SK-N-SH (cell line): ENCODE measurements around the gene C18orf32. TPM values are rescaled to one million over a fixed set of nuclear protein-coding genes. Genes with fewer than 3 reads are reported as not detected.

Experiments
- CTCF ChIA-PET: fragments of 300-600, 350-600 bp; formaldehyde crosslinking; extraction: SDS; loops from one replicate; lab custom pipeline; 2021; lab: Yijun Ruan, JAX
- POLR2A ChIA-PET: fragments of 350-600 bp; sonication (Branson Sonifier 250); formaldehyde crosslinking; extraction: SDS; loops from one replicate; lab custom pipeline; 2020; ENCODE audit warnings: antibody characterized with exemption, inconsistent platforms; lab: Yijun Ruan, JAX
- DNase-seq: peaks from one replicate; pipeline ENCODE4 v3.0.0; 2012
- H2AFZ ChIP-seq: fragments of 200-600 bp; sonication (generic); 2 replicates; pipeline ENCODE4 v1.8.1; 2016; ENCODE audit warnings: antibody characterized with exemption, mild to moderate bottlenecking, low read depth
- H3F3A ChIP-seq: fragments of 200-600 bp; sonication (generic); replicated peaks from 2 replicates; pipeline ENCODE3; 2016; ENCODE audit warnings: antibody characterized with exemption, mild to moderate bottlenecking; ENCODE audit not compliant: insufficient read depth
- H3K27ac ChIP-seq, 2 experiments: fragments of 200-500 bp in 1 of 2; fragments of 200-600 bp in 1 of 2; sonication (Bioruptor generic) in 1 of 2; sonication (generic), shearing (Covaris generic) in 1 of 2; 2 replicates each; pipeline versions ENCODE4 v1.5.1 to v1.6.1; 2014 to 2016; ENCODE audit warnings: low read depth in 2 of 2, inconsistent platforms in 1 of 2, low read length in 1 of 2, mild to moderate bottlenecking in 1 of 2, mixed read lengths in 1 of 2
- H3K27me3 ChIP-seq: fragments of 200-600 bp; sonication (generic), shearing (Covaris generic); 2 replicates; pipeline ENCODE4 v1.6.1; 2016; ENCODE audit warnings: mixed run types; ENCODE audit not compliant: insufficient read depth
- H3K36me3 ChIP-seq, 2 experiments: fragments of 200-500 bp in 1 of 2; fragments of 200-600 bp in 1 of 2; sonication (Bioruptor generic) in 1 of 2; sonication (generic) in 1 of 2; replicated peaks in 1 of 2; 2 replicates each; pipeline versions ENCODE3 to v1.5.1; 2014 to 2016; ENCODE audit warnings: low read length in 1 of 2, mild to moderate bottlenecking in 1 of 2; ENCODE audit not compliant: insufficient read depth in 2 of 2, control insufficient read depth in 1 of 2
- H3K4me1 ChIP-seq, 2 experiments: fragments of 200-500 bp in 1 of 2; fragments of 200-600 bp in 1 of 2; sonication (Bioruptor generic) in 1 of 2; sonication (generic), shearing (Covaris generic) in 1 of 2; 2 replicates each; pipeline versions ENCODE4 v1.5.1 to v1.6.1; 2014 to 2016; ENCODE audit warnings: low read depth in 1 of 2, low read length in 1 of 2, mixed run types in 1 of 2; ENCODE audit not compliant: insufficient read depth in 2 of 2, control insufficient read depth in 1 of 2
- H3K4me2 ChIP-seq: fragments of 200-600 bp; sonication (generic), shearing (Covaris generic); 2 replicates; pipeline ENCODE4 v1.6.1; 2017; ENCODE audit warnings: mixed run types
- H3K4me3 ChIP-seq, 2 experiments: fragments of 200-500 bp in 1 of 2; fragments of 200-600 bp in 1 of 2; sonication (Bioruptor generic) in 1 of 2; sonication (generic), shearing (Covaris generic) in 1 of 2; 2 replicates each; pipeline versions ENCODE4 v1.5.1 to v1.8.1; 2014 to 2016; ENCODE audit warnings: low read depth in 2 of 2, inconsistent platforms in 1 of 2, low read length in 1 of 2, mild to moderate bottlenecking in 1 of 2, mixed read lengths in 1 of 2, moderate library complexity in 1 of 2
- H3K79me2 ChIP-seq: fragments of 200-600 bp; sonication (generic); 2 replicates; pipeline ENCODE4 v1.8.1; 2017; ENCODE audit warnings: mild to moderate bottlenecking; ENCODE audit not compliant: insufficient read depth
- H3K9ac ChIP-seq: fragments of 200-600 bp; sonication (generic); 2 replicates; pipeline ENCODE4 v1.6.1; 2017; ENCODE audit warnings: mixed run types
- H3K9me2 ChIP-seq: fragments of 200-600 bp; sonication (generic); 2 replicates; pipeline ENCODE4 v1.6.1; 2017; ENCODE audit warnings: mixed run types
- H3K9me3 ChIP-seq: fragments of 200-600 bp; sonication (generic); 2 replicates; pipeline ENCODE4 v1.6.1; 2017; ENCODE audit warnings: mixed run types, mild to moderate bottlenecking, moderate library complexity
- H4K20me1 ChIP-seq: fragments of 200-600 bp; sonication (generic); 2 replicates; pipeline ENCODE4 v1.6.1; 2017; ENCODE audit warnings: mild to moderate bottlenecking, mixed run types; ENCODE audit not compliant: insufficient read depth
- CHD2 ChIP-seq: fragments of 150-350 bp; IDR thresholded peaks from 2 replicates; pipeline ENCODE4 v1.6.1; 2018; ENCODE audit warnings: low read length; ENCODE audit not compliant: partially characterized antibody
- CTCF ChIP-seq: fragments of 200-600 bp; sonication (generic); IDR thresholded peaks from 2 replicates; pipeline ENCODE4 v1.6.1; 2017; ENCODE audit warnings: antibody characterized with exemption, mild to moderate bottlenecking, moderate library complexity
- FOSL2 ChIP-seq: IDR thresholded peaks from 2 replicates; pipeline ENCODE4 v1.4.0; 2012; ENCODE audit warnings: low read depth, mild to moderate bottlenecking, moderate library complexity, borderline replicate concordance
- FOXM1 ChIP-seq: IDR thresholded peaks from 2 replicates; pipeline ENCODE4 v1.4.0; 2012; ENCODE audit warnings: low read depth, mild to moderate bottlenecking
- MAX ChIP-seq: IDR thresholded peaks from 2 replicates; pipeline ENCODE4 v1.4.0; 2012; ENCODE audit warnings: low read depth
- MEF2A ChIP-seq: IDR thresholded peaks from 2 replicates; pipeline ENCODE4 v1.4.0; 2012; ENCODE audit warnings: low read depth, borderline replicate concordance
- MXI1 ChIP-seq: IDR thresholded peaks from 2 replicates; pipeline ENCODE4 v1.6.1; 2012; ENCODE audit warnings: mild to moderate bottlenecking, low read depth, low read length, improper control_type of control experiment
- NFIC ChIP-seq: IDR thresholded peaks from 2 replicates; pipeline ENCODE4 v1.4.0; 2012; ENCODE audit warnings: borderline replicate concordance
- PBX3 ChIP-seq: IDR thresholded peaks from 2 replicates; pipeline ENCODE4; 2012
- RCOR1 ChIP-seq: fragments of 150-350 bp; IDR thresholded peaks from 2 replicates; pipeline ENCODE4 v1.6.1; 2017; ENCODE audit warnings: antibody characterized with exemption, low read length
- REST ChIP-seq: IDR thresholded peaks from 2 replicates; pipeline ENCODE4 v1.6.1; 2012; ENCODE audit warnings: mild to moderate bottlenecking, low read depth, low read length, moderate library complexity
- RFX5 ChIP-seq: IDR thresholded peaks from 2 replicates; pipeline ENCODE4 v1.6.1; 2012; ENCODE audit warnings: mild to moderate bottlenecking, improper control_type of control experiment, low read length
- SIN3A ChIP-seq: IDR thresholded peaks from 2 replicates; pipeline ENCODE4 v1.6.1; 2012; ENCODE audit warnings: low read depth, mild to moderate bottlenecking, low read length, moderate library complexity, borderline replicate concordance
- SMC3 ChIP-seq: IDR thresholded peaks from 2 replicates; pipeline ENCODE4 v1.6.1; 2012; ENCODE audit warnings: low read depth, low read length, improper control_type of control experiment
- TEAD4 ChIP-seq: IDR thresholded peaks from 2 replicates; pipeline ENCODE4 v1.4.0; 2012; ENCODE audit warnings: mild to moderate bottlenecking, borderline replicate concordance; ENCODE audit not compliant: insufficient read depth
- YY1 ChIP-seq: IDR thresholded peaks from 2 replicates; pipeline ENCODE4 v1.4.0; 2012; ENCODE audit warnings: low read depth, mild to moderate bottlenecking
- WGBS: methylation state at CpG from one replicate; pipeline ENCODE4 v1.1.6; 2017; ENCODE audit warnings: low lambda C conversion rate; 5-methylcytosine and 5-hydroxymethylcytosine counted together
- polyA plus RNA-seq, 3 experiments: library from polyadenylated mRNA; depleted of rRNA; stranded (reverse); fragments of >200 nt; gene quantifications; 2 replicates each; pipeline ENCODE4 v1.2.3, GENCODE V29; 2012

C18orf32 gene
- polyA plus RNA-seq, 1 of the 3 experiments (the other 2 are of a cell fraction), result 29.4 TPM

- peaks cover 15% of the 10 kb centered on the region for H4K20me1 ChIP-seq
- no peak for TF ChIP-seq TEAD4
- no peak for TF ChIP-seq YY1
- TF ChIP-seq CHD2, result no peak
- no peak for TF ChIP-seq MAX
- TF ChIP-seq RFX5, result no peak
- no peak for TF ChIP-seq NFIC
- TF ChIP-seq RCOR1, result no peak
- TF ChIP-seq SMC3, result no peak
- no peak for TF ChIP-seq REST
- no peak for TF ChIP-seq MXI1
- no peak for TF ChIP-seq SIN3A
- no peak for TF ChIP-seq FOSL2
- TF ChIP-seq CTCF, result no peak
- no peak for TF ChIP-seq PBX3
- no peak for TF ChIP-seq FOXM1
- no peak for TF ChIP-seq MEF2A
- TF ChIP-seq, all 33 proteins: peak for 0
- DNase-seq, result no peak
- H3K27ac ChIP-seq, result peak overlapping the region; percentile 63 to 64
- H3K79me2 ChIP-seq, result peaks cover 22% of the 10 kb centered on the region
- no peaks in the 10 kb centered on the region for H3K9me2 ChIP-seq
- no peaks in the 10 kb centered on the region for H3K27me3 ChIP-seq
- 94% methylated on average over 3 of the region's 3 CpGs for WGBS
- ChIA-PET CTCF (interaction anchor here (0.6 to 3.8 kb wide), 3 partner anchors 15 to 862 kb away, joined by 3 to 26 read pairs (median 3); no protein-coding TSS in a partner anchor), POLR2A (interaction anchor here (0.6 kb wide), 1 partner anchor 8 kb away, joined by 3 read pairs; the partner anchor contains the start of gene C18orf32)
- no peak overlapping the region for H3K4me3 ChIP-seq
- no peak overlapping the region for H3K9ac ChIP-seq
- H3K4me2 ChIP-seq, result 0 out of 2 replicates have a peak overlapping the region, but pooled peaks have one; percentile 17
- H3F3A ChIP-seq, result peaks cover 33% of the 10 kb centered on the region
- H2AFZ ChIP-seq, result peak overlapping the region; percentile 85; the same call in 1 of the 2 replicates
- H3K36me3 ChIP-seq, result peaks cover 16 to 19% of the 10 kb centered on the region in 2 experiments
- peaks cover 22 to 24% of the 10 kb centered on the region in 2 experiments; a peak in 3 of 4 replicates for H3K4me1 ChIP-seq
- no peaks in the 10 kb centered on the region for H3K9me3 ChIP-seq
Measured at GRCh38 chr18:49495076-49495475, 8.0 kb upstream of the C18orf32 start.
